Smooth muscle cell of the pulmonary artery (primary cell): ENCODE measurements around the gene DNAJC2. TPM values are rescaled to one million over a fixed set of nuclear protein-coding genes. Genes with fewer than 3 reads are reported as not detected.

ENCODE experiments used
- total RNA-seq: library from RNA; depleted of rRNA; stranded (reverse); fragments of >200 nt; gene quantifications from 2 replicates; pipeline ENCODE4 v1.2.3, GENCODE V29; 2014

The DNAJC2 gene
- total RNA-seq: 9.9 and 11.7 TPM in 2 replicates

GRCh38 chr7:103344453-103345149, at the start of gene DNAJC2:
DNAJC2 (minus strand) TSS chr7:103344767; CDS start chr7:103344622, 145 bp downstream.

GRCh38 chr7:103347507-103348267, 3.1 kb upstream of the DNAJC2 start, which contains the start of gene PSMC2:
PSMC2 (plus strand) TSS chr7:103347643; CDS start chr7:103347712, 69 bp downstream.

DNA sequence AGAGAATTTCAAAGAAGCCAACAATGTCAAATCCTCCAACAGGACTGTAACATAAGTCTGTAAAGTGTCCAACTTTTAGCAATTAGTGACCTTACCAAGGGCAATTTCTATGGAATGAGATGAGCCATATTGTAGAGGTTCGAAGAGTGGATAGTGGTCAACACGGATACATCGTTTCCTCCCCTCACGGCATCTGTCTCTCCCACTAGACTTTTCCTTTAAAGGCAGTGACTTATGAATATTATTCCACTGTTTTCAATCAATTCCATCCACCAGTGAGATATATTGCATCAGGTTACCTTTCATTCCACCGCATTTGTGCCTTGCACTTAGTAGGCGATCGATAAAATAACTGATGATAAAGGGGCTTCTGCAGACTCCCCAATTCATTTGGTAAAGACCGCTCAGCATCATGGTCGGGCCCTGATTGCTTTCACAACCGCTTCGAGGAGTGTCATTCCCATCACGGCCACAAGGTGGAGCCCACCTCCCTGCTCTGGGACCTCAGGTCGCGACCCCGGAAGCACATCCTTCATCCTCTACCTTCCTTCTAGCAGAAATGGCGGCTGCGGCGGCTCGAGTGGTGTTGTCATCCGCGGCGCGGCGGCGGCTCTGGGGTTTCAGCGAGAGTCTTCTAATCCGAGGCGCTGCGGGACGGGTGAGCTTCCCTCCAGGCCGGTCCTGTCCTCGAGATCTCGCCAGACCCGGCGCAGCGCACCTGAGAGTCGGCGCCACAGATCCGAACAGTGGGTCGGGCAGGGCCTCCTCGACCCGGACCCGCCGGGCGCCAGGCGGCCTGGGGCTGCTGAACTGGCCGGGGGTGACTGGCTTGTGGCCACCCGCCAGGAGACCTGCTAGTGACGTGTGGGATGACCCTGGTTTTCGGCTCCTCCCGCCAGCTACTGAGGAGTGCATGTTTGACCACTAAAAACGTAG, 47.4 kb downstream of the DNAJC2 start, which contains the start of gene PMPCB:
Gene PMPCB (plus strand): TSS at position 535 of the 936 bp plus-strand sequence. CDS start 25 bp downstream, at position 560.

Other genes with a start within 250 kb of the DNAJC2 start
- 17.6 and 20.9 TPM in 2 replicates for gene NAPEPLD, start 195.7 kb downstream of the DNAJC2 start, total RNA-seq
- gene PMPCB, start 47.3 kb downstream of the DNAJC2 start, total RNA-seq: 44.3 and 59.2 TPM in 2 replicates
- gene PSMC2, start 2.9 kb upstream of the DNAJC2 start, total RNA-seq: 169 and 201 TPM in 2 replicates
- gene SLC26A5, start 101.4 kb upstream of the DNAJC2 start, total RNA-seq: not detected in 2 replicates